ENCODE measurements around the gene U2AF2.

- TF ChIP-seq CTCF (IDR thresholded peaks at IDR 0.05; ENCODE audit: low read length) = no peak
- TF ChIP-seq EZH2 (IDR thresholded peaks at IDR 0.05; ENCODE audit: borderline replicate concordance, low read length) = no peak
These were observed 18.6 kb downstream of the U2AF2 start for GRCh38 chr19:55673465-55673864.
